NK-92 (cell line): ENCODE measurements around the gene AP2A1.
A peak's percentile ranks its signal among the peaks of the same experiment; 100 is the strongest.

Experiments used
- DNase-seq: peaks from one replicate; lab custom pipeline; 2025; ENCODE audit not compliant: unreplicated experiment; lab: John Stamatoyannopoulos, UW

The AP2A1 gene

GRCh38 chr19:49837009-49837310, 70.2 kb downstream of the AP2A1 start:
- no peak for DNase-seq

DNA sequence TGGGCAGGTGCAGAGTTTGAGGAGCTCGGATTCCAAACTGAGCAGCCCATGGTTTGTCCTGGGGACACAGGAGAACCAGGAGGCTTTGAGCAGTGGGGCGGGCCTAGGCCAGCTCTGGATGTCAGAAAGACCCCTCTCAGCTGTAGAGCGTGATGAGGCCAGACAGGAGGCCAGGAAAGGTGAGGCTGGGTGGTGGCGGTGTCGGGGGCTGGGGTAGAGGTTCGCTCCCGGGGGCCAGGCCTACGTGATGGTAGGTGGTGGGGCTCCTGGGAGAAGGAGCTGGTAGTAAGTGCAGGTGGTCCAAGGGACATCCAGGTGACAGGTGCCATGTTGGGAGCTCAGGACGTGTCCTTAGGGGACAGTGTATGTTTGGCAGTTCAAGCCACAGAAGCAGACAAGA, 70.6 kb downstream of the AP2A1 start:
- DNase-seq = no peak

GRCh38 chr19:49838885-49839588, 72.2 kb downstream of the AP2A1 start:
- DNase-seq = no peak

DNA sequence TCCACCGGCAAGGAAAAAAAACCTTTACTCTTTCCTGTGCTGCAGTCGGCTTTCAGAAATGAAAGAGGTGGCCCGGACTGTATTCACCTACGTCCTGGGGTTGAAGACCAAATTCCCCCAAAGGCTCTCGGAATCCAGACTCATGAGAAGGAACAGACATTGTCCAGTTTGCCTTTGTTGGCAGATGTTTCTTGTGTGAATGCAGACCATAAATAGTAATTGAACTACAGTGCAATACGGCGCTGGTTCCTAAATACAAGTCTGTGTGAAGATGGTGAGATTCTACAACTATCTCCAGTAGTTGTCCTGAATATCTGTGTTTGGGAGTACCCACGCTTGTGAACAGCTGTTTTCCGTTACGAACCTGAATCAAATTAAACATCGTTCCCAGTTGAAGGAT, 72.9 kb downstream of the AP2A1 start:
- DNase-seq = no peak

DNA sequence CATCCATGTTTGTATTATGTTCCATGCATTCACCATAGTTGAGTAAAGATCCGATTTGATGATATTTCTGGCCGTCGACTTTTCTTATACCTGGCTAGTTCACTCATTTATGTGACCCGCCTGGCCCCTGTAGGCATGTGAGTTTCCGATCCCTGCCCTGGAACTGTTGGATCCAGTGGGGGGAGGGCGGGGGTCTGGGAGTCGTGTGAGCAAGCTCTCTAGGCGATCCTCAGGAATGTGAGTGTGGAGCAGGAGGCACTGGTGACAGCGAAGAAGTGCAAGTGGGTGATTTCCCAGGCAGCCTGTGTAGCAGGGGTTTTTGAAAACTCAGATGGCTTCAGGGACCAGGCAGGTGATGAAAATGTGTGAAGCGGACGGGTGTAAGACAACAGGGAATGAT, 73.5 kb downstream of the AP2A1 start:
- no peak for DNase-seq

- no peak for DNase-seq
Measured at GRCh38 chr19:49840736-49841249, 74.0 kb downstream of the AP2A1 start.

DNA sequence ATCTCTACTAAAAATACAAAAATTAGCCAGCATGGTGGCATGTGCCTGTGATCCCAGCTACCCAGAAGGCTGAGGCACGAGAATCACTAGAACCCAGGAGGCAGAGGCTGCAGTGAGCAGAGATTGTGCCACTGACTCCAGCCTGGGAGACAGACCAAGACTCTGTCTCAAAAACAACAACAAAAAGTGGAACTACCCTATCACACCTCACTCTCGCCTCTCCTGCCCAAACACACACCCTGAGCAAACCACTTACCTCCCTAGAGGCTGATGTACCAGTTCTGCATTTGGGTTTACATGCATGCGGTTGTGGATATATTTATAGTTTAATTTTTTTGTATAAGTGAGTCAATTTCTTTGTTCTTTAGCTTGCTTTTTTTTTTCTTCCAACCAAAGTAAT, 76.5 kb downstream of the AP2A1 start:
- no peak for DNase-seq

GRCh38 chr19:49844138-49845095, 77.6 kb downstream of the AP2A1 start:
- no peak for DNase-seq

DNA sequence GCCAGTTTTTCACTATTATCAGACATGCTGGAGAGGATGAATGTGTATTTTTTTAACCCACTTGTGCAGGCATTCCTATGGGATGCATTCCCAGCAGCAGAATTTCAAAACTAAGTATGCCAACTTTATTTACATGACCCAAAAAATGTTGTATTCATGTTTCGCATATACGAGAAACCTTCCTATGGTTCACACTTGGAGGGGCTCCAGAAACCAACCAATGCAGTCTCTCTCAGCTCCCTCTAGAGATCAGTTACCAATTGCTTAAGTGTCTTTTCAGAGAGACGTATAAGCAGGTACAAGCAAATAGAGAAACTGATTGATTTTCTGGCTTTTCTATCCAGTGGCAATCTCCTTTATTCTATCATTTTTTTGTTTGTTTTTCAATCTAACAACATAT, 78.6 kb downstream of the AP2A1 start:
- DNase-seq = no peak

- DNase-seq = no peak
Measured at GRCh38 chr19:49846408-49846807, 79.6 kb downstream of the AP2A1 start.

GRCh38 chr19:49847731-49848696, 81.2 kb downstream of the AP2A1 start:
- no peak for DNase-seq

GRCh38 chr19:49848938-49849337, 82.1 kb downstream of the AP2A1 start:
- no peak for DNase-seq

DNA sequence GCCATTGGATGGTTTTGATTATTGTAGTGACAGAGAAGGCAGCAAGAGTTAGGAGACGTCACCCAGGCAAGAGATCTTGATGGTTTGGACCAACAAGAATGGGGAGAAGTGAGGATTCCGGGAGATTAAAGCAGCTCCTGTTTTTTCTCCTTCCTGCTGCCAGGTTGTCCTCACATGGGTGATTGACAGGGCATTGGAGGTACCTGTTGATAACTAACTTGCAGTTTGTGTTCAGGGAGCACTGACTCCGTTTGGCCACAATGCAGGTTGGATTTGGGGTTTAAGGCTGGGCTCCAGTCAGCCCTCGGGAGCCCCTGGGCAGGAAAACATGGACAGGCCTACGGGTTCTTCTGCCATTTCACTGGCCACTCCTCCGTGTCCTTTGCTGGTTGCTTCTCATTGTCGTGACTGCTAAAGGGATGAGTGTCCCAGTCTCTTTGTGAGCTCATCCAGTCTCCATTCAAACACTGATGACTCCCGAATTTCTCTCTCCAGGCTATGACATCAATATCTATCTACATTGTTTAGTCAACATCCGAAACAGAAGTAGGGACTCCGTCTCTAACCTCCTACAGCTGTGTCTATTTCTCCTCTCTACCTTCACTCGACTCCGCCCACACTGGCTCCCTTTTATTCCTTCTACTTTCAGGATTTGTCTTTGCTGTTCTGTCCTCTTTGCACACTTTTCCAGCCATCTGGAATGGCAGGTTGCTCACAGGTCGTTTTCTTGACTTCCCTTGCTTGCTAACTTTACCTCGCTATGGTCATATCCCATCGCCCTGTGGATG, 82.8 kb downstream of the AP2A1 start:
- no peak for DNase-seq

DNA sequence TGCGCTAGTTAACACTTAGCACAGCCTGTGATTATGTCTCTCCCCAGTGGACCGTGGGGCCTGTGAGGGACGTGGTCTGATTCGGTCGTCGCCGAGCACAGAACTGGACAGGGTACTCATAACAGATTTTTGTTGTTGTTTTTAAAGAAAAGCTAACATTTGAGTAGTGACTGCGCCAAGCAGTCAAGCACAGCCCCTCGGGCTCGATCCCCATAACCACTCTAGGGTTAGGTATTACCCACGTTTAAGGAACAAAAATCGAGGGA, 83.4 kb downstream of the AP2A1 start:
- no peak for DNase-seq

DNA sequence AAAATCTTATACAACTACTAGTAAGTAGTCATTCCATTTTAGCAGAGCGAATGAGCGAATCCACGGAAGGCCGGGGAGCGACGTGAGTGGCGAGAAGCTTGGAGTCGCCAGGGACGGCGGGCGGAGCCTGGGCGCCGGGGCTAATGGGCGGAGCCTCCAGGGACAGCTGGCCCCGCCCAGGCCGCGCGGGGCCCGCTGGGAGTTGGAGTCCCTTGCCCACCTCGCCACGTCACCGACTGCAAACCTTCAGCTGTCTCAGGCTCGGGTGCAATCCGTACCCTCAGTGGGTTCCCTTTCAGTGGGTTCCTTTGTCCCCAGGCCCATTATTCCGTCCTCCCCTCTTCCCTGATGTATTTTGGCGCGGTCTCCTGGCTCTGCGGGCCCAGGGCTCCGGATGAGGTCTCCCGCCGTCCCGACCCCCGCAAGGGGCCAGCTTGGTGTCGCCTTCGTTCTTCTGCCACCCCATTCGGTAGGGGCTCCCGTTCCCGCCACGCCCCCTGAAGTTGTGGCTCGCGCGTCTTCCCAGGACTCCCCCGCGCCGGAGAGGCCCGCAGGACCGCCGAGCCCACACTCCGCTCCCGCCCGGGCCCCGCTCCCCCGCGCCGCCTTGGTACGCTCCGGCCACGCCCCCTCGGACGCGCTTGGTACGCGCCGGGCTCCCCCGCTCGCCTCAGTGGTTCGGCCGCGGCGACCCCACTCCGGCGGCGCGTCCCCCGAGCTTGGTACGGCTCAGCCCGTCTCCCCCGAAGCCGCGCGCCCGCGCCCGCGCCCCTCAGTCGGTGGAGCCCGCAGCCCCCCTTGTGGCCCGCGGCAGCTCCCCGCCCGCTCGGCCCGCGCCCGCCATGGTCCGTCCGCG, 83.9 kb downstream of the AP2A1 start, which contains the start of gene PTOV1:
TSS of gene PTOV1 (plus strand) at position 673 of the 856 bp plus-strand sequence.
- DNase-seq = peak; percentile 25

DNA sequence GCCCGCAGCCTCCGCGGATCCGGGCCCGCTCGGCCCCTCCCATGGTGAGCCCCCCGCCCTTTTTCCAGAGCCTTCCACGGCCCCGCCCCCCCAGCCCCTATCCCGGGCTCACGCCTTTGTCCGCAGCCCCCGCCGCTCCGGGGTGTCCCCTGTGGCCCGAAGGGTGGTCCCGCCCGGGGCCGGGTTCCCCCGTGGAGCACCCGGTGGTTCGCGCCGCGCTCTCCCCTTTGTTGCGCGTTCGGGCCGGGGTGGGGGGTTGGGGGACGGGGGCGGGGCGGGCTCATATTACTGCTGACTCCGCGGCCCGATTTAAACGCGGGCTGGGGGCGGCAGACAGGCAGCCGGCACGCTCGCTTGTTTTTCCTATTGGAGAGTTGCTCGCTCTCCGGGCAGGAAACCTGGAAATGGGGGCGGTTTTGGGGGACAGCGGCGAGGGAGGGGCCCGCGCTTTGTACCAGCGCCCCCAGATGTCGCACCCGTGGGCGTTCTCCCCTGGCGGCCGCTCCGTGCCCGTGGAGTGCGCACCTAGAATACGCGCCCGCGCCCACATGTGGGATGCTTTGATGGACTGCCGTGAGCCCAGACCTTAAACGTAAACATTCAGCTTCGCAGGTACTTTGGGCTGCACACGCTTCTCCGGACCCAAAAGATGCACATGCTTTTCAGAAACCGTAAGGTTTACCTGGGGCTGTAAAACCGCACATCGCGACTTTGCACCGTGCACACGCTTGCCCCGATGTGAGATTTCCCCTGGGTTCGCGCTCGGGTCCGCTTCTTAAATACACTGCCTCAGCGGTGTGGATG, 84.9 kb downstream of the AP2A1 start:
- DNase-seq = no peak

DNA sequence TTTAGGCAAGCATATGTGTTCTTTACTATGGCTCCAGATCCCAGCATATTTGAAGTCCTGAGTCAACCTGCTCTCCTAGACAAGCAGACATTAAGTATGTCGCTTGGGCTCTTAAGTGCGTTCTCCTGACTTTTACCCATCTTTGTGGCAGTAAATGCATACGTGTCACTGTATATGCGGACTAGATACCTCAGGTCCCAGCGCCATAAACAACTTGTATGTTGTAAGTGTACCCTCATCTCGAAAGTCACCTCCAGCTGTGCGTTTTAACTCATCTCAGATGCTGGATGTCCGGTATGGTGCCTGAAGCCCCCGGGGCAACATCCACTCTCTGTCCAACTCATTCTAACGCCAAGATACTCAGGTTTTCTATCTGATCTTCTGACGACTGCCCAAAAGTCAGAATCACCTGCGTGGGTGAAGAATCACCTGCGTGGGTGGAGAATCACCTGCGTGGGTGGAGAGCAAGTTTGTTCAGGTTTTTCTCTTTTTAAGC, 85.9 kb downstream of the AP2A1 start:
- no peak for DNase-seq

DNA sequence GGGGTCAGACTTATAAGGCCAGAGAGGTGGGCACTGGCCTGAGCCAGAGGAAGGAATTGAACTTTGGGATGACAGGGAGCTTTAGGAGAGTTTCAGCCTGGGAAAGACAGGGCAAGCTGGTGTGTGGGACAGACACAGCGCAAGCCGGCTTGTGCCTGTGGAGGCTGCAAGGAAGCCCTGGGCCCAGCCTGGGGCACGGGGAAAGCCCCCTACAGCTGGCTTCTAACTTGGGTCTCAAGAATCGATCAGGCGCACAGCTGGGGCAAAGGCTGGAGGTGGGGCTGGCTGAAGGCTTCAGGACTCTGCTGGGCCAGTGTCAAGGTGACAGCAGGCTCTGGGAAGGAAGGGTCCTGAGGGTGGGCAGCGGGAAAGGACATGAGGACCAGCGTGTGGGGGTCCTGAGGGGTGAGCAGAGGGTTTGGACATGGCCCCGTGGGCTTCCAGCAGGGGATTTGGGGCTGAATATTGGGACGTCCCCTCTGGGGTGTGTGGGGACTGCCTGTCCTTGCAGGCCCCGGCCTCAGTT, 87.1 kb downstream of the AP2A1 start:
- no peak for DNase-seq
